NCI-H69 (cell line): ENCODE results near the gene SEL1L.

Source experiments
- DNase-seq: peaks from one replicate; lab custom pipeline; 2025; lab: John Stamatoyannopoulos, UW

The SEL1L gene

GRCh38 chr14:81447021-81447764 is 86.5 kb downstream of the SEL1L start:
- no peak for DNase-seq

GRCh38 chr14:81446279-81447007 is 87.2 kb downstream of the SEL1L start:
- DNase-seq = peak; percentile 22

GRCh38 chr14:81441626-81442134 is 92.0 kb downstream of the SEL1L start:
- no peak for DNase-seq

DNA sequence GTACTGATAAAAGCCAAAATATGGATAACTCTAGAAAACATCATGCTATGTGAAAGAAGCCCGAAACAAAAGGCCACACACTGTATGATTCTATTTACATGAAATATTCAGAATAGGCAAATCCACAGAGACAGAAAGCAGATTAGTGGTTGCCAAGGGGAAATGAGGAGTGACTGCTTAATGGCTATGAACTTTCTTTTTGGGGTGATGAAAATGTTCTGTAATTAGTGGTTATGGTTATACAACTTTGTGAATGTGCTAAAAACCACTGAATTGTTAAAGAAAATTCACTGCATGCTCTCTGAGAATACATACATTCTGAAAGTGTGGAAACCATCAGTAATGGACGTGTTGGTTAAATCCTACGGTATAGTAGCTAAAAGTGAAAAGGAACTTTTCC is 93.6 kb downstream of the SEL1L start:
- DNase-seq = no peak

DNA sequence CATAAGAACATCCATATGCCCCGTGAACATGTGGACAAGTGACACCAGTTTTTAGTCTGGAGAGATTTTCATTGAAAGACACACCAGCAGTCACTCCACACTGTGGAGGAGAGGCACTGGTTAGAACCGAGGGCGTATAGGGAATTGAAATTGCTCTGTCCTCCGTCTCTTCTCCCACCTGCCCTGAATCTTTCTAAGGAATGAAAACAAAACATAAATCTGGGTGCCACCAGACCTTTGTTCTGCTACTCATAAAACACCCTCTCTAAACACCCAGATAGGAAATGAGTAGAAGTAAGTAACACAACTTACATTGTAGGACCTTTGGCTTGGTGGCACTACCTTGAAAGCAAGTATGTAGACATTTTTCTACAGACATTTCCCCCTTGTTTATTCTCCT is 96.4 kb downstream of the SEL1L start:
- peak; percentile 79 for DNase-seq

GRCh38 chr14:81436296-81437138 is 97.1 kb downstream of the SEL1L start:
- DNase-seq = peak; percentile 97

DNA sequence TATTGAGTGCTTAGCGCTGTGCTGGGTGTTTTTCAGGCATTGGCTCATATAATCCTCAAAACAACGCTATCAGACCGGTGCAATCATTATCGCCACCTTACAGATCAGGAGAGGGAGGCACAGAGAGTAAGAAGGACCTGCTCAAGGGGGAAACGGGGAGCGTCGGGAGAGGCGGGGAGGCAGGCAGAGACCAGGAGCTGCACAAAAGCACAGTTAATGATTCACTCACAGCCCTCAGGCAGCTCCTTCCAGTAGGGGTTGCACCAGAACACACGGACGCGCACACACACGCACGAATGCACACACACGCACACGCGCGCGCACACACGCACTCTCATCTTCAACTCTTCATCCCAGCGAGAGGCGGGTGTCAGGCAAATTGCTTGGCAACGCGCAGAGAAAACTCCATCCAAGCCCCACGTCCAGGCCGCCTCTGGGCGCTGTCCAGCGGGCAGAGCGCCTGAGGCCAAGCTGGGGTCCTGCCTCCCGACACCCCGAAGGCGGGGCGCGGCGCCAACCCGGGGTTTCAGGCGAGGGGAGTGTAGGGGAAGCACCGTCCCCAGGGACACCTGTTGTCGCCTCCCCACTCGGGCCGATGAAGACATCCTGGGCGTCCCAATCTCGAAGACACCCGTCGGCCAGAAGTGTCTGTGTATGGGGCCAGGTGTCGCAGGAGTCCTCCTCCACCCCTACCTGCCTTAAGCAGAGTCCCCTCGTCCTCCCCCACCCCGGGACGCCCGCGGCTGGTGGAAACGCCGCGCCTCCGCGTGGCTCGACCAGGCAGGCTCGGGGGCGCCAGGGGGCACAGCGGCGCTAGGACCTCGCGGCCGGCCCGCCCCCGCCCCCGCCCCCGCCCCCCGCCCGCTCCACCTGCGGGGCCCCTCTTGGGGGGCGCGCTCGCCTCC is 98.0 kb downstream of the SEL1L start:
- peak; percentile 91 for DNase-seq

DNA sequence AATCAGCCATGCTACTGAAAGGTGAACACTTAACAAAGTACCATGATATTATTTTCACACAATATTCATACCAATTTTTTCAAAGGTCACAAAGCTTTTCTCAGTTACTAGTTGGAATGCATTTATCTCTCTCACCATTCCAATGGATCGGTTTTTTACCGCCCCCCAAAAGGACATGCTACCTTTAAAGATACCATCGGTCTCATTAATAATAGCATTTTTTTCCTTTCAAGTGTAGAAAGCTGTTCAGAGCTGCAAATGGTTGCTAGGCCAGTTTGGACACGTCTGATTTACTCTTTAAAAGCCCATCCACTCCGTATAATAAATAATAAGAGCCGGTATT is 98.6 kb downstream of the SEL1L start:
- DNase-seq = no peak

DNA sequence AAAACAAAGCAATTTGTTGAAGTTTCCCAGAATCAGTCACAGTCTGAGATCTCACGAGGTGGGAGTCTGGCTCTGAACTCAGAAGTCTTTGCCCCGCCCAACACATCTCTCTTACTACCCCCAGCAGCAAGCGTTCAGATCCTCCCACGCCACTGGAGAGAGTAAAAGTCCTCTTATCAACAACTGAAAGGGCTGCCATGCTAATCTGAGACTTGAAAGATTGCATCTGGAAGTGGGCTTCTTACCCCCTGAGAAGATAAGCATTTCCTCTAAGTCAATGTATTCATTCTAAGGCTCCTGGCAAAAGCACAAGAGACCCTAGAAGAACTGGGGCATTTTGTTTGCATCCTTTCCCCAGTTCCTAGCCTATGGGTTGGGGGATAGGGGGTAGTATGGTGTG is 99.4 kb downstream of the SEL1L start:
- DNase-seq = peak; percentile 39

DNA sequence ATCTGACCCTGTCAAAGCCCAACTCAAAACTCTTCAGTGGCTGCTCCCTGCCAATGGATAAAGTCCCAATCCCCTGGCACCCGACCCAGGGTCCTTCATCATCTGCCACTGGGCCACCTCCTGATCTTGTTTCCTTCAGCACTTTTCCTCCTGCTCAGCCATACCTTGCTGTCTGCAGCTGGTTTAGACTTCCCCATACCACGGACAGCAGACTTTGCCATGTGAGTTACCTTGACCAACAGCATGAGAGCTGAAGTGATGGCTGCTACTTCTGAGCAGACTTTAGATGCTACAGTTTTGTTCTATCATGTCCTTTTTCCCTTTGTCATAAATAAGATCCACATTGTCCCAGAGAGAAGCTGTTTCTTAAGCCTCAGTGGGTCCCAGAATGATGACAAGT is 100.3 kb downstream of the SEL1L start:
- peak; percentile 17 for DNase-seq

- peak; percentile 82 for DNase-seq
Observed at GRCh38 chr14:81432219-81432661, 101.4 kb downstream of the SEL1L start.

- DNase-seq = peak; percentile 65
Observed at GRCh38 chr14:81430235-81430634, 103.4 kb downstream of the SEL1L start.

DNA sequence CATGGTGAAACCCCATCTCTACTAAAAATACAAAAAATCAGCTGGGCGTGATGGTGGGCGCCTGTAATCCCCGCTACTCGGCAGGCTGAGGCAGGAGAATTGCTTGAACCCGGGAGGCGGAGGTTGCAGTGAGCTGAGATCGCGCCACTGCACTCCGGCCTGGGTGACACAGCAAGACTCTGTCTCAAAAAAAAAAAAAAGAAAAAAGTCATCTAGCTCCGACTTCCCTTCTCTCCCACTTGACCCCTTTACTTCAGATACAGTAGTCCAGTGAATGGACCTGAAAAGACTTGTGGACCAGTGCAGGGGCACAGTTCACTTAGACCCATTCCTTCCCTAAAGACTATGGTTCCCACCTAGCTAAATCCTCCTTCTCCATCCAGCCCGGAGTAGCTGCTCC is 103.9 kb downstream of the SEL1L start:
- peak; percentile 38 for DNase-seq

DNA sequence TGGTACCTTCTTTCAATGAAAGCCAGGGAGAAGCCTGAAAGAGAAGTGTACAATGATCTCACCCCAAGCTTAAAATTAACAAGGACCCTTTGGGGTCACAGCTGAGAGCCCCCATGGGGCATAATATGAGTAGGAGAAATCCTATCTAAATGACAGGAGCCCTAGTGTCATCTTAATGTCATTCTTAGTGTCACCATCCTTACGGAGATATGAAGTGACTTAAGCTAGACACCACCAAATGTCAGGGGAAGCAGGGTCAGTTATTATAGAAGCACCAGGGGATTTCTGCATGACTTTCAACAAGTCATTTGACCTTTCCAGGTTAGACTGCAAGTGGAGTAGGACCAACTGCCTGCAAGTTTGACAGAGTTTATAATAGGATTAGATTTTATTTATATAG is 104.6 kb downstream of the SEL1L start:
- peak; percentile 33 for DNase-seq

DNA sequence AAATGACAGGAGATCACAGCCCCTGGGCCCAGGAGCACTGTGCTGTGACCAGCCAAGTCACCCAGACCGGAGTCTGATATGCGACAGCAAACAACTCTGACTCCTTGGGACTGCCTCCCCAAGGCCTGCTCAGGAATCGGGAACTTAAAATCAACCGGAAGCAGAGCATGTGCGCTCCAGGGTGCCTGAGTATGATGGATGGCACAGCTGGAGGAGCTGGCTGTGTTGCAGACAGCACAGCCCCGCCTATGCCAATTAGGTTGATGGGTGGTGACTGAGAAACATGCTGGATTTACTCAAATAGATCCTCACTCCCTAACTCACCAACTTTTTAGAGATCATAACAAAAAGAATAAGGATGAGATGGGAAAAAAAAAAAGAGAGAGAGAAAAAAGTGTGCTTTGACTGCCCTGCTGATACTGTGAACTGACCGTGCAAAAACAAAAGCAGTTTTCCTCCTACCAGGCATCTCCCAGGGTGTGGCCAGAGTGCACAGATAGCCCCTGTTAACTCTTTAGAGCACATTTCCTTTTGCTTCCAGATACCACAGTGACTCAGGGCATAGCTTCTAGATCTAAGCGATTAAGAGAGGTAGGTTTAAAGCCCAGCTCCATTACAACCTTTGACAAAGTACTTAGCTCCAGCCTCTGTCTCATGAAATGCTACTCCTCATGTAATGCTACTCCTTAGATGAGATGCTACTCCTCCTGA is 106.2 kb downstream of the SEL1L start:
- peak; percentile 95 for DNase-seq

DNA sequence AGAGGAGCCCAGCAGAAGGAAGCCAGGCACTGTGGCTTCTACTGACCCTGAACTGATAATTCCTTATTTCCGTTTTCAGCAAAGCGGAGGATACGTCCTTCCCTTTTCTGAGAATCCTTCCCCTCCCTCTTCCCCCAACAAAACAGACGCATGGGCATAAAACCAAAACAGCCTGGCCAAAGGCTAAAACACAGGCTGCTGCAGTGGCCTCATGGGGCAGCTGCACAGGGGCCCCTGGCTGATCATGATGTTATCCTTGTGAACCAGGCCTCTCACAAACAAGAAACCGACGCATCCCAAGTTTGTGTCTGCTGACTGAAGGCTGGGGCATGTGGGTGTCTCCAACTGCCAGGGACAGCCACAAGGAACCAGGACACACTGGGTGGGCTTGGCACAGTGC is 110.1 kb downstream of the SEL1L start:
- DNase-seq = no peak
